HG02884 (cell line): Measurements from ENCODE around the gene MAMDC4.
"Not testable (repeated sequence)": the region's sequence is repeated elsewhere in the genome, so short reads cannot be mapped to it uniquely, and the experiment has no call there.

Experiments
- ATAC-seq: cut with Tn5 transposase; IDR thresholded peaks from one replicate; pipeline ENCODE4 v1.9.1; 2021; ENCODE audit warnings: mild to moderate bottlenecking, moderate library complexity; ENCODE audit not compliant: unreplicated experiment

Gene MAMDC4

DNA sequence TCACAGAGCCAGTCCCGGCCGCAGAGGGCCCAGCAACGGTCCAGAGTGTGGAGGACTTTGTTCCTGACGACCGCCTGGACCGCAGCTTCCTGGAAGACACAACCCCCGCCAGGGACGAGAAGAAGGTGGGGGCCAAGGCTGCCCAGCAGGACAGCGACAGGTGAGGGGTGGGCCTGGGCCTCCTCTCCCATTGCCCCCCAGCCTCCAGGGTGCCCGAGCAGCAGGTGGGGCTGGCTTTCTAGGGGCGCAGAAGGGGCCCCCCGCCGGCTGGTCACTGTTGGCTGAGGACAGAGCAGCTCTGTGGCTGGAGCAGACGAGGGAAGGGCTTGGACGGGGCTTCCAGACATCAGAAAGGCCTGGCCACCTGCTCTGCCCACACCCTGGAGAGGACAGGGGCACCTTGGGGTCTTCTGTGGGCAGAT, 14.3 kb upstream of the MAMDC4 start:
- not testable (repeated sequence) for ATAC-seq

DNA sequence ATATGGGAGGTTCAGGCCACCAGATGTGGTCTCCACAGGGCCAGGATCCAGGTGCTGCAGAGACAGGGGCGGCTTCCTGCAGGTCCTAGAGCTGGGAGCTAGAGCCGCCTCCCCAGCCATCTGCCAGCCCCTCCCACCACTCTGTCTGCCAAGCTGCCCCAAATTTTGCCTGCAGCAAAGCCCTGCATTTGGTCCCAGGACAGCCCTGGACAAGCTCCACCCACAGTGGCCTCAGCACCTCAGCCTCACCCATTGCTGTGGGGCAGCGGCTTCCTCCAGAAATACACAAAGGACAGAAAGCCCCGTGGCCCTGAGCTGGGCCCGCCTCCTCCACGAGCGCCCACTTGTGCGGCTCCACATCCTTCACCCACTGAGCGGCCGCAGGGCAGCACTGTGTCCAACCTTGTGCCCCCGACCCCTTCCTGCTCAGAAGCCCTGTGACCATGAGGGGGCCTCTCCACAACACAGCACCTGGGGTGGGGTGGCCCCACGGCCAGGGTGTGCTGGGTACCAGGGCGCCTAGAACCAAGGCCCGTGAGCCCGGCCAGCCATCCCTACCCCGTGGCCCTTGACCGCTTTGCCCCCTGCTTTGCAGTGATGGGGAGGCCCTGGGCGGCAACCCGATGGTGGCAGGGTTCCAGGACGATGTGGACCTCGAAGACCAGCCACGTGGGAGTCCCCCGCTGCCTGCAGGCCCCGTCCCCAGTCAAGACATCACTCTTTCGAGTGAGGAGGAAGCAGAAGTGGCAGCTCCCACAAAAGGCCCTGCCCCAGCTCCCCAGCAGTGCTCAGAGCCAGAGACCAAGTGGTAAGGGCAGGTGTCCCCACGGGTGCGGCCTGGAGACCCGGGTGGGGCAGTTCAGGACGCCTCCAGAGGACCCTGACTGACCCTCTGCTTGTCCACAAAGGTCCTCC, 13.6 kb upstream of the MAMDC4 start:
- no peak for ATAC-seq

DNA sequence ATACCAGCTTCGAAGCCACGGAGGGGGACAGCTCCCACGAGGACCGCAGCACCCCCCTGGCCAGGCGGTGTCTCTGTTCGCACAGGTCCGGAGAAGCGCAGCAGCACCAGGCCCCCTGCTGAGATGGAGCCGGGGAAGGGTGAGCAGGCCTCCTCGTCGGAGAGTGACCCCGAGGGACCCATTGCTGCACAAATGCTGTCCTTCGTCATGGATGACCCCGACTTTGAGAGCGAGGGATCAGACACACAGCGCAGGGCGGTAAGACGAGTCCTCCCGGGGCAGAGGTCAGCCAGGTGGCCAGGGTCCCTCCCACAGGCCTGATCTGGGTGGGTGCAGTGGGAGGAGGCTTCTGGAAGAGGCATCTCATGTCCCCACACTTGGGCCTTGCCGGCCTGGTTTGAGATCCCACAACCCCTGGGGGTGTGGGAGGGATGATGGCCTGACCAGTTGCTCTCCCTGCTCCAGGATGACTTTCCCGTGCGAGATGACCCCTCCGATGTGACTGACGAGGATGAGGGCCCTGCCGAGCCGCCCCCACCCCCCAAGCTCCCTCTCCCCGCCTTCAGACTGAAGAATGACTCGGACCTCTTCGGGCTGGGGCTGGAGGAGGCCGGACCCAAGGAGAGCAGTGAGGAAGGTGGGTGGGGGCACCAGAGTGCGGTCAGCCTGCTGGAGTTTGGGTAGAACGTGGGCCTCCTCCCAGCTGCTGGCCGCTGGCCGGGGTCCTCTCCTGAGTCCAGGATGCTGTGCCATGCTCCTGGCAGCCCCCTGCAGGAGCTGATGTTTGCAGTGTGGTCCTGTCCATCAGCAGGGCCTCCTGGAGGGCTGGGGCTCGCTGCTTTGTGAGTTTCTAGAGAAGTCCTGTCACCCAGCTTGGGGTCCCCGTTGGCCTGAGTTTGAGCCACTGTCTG, 12.7 kb upstream of the MAMDC4 start:
- no peak for ATAC-seq

DNA sequence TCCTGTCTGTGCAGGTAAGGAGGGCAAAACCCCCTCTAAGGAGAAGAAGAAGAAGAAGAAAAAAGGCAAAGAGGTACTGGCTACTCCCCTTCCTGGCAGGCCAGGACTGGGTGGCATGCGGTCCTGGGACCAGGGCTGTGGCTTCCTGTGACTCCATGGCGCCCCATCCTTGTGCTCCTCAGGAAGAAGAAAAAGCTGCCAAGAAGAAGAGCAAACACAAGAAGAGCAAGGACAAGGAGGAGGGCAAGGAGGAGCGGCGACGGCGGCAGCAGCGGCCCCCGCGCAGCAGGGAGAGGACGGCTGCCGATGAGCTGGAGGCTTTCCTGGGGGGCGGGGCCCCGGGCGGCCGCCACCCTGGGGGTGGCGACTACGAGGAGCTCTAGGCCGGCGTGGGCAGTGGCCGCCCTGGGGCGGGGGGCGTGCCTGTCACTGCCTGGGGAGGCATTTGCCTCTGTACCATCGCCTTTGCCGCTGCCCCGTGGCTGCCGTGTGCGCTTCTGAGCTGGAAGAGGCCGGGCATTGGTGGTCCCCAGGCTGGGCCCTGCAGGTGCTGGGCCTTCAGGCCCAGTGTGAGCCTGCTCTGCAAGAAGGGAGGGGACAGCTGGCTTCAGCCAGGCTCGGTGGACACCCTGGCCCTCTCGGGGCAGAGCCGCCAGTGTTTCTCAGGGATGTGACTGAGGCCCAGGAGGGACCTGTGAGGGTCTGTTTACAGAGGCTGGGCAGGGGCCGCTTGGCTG, 11.8 kb upstream of the MAMDC4 start:
- ATAC-seq = no peak

DNA sequence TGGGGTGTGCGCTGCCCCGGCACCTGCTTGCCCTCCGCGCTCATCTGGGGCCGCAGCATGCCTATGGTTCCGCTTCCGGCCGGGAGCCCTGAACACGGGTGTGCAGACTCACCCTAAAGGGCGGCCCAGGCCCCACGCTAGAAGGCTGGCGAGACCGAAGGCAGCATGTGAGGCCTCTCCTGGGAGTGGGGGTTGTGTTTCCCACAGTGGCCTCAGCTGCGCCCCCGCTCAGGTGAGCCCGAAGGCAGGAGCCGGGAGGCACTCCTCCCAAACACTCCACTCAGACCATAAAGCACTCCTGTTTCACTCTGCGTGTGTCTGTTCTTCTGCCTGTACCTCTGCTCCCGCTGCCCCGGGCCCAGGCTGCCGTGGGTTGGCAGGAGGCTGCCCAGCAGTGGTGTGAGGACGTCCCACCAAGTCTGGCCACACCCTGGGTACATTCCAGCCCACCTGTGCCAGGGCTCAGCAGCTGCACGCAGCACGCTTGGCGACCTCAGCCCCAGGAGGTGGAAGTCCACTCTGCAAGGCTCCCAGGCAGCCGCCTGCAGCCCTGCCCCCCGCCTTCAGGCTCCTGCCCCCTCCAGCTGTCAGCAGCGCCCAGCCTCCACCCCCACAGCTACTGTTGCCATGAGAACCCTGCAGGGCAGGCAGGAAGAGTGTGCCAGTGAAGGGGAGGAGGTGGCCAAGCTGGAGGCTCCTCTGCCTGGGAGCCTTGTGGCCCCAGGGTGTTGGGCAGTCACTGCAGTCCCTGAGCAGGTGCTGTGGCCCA, 11.1 kb upstream of the MAMDC4 start:
- no peak for ATAC-seq

DNA sequence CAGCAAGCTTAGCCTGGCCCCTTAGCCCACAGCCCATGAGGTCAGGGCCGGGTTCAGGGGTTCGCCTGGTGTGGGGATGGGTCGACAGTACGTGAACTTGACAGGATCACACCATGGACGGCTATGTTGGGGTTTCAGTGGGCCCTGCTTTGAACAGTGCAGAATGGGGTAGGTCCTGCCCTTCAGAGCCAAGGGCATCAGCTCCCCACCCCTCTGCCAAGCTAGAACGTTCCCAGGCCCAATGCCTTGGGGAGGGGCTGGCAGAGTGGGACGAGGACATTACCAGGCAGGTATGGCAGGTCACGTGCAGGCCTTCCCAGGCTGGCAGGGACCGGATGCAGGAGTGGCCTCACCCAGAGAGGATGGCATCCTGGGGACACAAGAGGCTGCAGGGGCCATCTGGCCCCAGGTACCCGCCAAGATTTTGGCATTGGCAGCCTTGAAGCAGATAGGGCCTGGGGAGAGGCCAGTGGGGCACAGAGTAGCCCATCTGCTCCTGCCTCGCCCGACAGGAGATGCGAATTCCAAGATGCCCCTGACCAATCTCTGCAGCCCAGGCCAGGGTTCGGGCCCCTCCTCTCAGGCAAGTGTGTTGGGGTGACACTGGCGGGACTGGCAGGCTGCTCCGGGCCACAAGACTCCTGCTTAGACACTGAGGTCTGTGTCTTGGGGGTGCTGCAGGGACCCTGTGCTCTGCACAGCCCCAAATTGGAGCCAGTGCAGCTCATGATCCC, 10.3 kb upstream of the MAMDC4 start:
- not testable (repeated sequence) for ATAC-seq

DNA sequence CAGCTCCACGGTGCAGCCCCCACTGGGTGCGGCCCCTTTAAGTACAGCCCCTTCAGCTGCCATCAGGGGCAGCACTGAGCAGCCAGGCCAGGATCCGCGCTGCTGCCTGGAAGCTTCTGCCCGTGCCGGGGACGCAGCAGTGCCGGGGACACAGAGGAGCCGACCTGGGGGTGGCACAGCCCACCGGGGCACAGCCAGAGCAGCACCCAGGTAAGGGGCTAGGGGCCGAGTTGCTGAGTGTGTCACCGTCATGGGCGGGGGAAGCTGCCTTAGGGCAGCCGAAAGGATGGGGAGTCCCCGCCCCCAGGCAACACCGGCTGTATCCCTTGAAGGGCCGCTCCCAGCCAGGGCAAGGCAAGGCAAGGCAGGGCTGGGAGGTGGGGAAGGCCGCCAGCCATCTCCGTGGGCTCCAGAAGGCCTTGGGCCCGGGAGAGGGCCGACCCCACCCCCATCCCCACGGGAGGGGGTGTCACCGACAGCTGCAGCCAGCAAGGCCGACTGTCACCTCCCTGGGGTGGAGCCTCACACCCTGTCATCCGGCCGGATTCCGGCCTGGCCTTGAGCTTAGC, 9.7 kb upstream of the MAMDC4 start, which contains the start of gene AJM1:
Gene AJM1, plus strand, starts transcription at position 99 of the 569 bp plus-strand sequence. CDS start 1,937 bp downstream, outside the sequence.
- ATAC-seq = peak; percentile 48

DNA sequence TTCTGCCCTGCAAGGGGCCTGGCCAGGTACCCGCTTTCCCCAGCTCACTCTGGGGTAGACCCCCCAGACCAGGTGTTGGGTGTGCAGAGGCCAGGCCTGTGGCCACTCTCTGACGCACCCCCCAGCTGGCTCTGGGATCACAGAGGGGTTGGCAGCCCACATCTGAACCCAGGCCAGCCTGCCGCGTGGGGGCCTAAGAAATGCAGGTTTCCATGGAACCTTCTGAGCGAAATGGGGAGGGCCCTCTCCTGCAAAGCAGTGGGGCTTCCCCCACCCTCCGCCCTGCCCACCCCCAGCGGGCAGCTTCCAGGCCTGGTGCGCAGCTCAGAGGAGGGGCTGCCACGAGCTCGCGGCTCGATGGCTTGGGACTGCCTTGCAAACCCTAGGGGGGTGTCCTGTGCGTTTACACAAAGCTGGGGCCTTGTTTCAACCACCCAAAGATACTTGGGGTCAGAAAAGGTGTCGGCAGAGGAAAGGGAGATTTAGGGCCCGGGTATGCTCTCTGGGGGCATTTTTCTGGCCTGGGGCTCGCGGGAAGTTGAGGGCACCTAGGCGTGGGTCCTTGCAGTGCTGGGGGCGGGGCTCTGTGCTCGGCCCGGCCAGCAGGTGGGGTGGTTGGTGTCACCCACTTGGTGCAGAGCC, 8.9 kb upstream of the MAMDC4 start:
- not testable (repeated sequence) for ATAC-seq

DNA sequence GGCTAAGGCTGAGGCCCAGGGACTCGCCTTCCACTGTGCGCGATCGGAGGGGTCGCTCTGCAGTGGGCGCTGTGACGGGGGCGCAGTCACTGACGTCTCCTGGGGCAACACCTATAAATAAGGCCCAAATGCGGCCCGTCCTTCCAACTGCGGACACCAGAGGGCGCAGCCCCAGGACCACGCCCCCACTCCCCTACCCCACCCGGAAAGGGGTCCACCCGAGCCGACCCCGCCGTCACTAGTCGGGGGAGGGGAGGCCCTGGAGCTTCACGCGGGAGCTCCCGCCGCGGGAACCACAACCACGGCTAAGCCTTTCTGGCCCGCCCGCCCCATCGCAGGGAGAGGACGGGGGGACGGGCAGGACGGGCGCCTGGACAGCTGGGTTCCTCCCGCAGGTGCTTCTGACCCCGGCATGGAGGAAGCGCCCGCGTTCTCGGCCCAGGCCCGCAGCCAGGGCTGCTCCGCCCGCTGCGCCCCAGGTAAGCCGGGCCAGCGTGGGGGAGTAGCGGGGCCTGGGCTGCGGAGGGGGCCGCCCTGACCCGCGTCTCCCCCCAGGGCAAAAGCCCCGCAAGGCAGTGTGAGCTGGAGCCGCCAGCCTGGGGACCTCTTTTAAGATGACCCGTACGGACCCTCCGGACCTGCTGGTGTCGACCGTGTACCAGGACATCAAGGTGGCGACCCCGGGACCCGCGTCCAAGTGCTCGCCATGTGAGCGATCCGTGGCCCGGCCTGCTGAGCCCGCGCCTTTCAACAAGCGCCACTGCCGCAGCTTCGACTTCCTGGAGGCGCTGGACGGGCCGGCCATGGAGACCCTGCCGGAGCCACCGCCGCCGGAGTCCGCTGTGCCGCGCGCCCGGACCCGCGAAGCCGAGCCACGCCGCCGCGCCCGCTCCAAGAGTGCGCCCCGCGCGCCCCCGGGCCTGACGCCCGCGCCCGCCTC, 8.1 kb upstream of the MAMDC4 start:
- not testable (repeated sequence) for ATAC-seq

DNA sequence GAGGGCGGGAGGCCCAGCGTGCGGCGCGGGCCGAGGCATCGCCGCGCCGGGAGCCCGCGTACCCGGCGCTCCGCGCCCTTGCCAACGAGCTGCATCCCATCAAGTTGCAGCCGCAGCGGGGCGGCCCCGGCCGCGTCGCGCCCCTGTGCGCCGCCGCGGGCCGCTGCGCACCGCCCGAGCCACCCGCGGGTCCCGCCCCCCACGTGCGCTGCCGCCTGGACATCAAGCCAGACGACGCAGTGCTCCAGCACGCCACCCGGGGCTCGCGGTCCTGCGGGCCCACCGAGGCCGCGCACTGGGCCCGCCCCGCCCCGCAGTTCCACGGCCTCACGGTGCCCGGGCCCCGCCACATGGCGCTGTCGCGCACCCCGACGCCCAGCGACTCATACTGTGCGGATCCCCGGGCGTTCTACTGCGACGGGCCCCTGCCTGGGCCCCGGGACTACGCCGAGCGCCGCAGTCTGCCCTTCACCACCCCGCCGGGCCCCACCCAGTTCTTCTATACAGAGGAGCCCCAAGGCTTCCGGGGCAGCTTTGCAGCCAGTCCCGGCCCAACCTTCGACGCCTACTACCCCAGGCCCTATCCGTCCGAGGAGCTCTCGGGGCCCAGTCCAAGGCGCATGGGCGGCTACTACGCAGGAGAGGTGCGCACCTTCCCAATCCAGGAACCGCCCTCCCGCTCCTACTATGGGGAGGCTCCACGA, 7.2 kb upstream of the MAMDC4 start:
- no peak for ATAC-seq

DNA sequence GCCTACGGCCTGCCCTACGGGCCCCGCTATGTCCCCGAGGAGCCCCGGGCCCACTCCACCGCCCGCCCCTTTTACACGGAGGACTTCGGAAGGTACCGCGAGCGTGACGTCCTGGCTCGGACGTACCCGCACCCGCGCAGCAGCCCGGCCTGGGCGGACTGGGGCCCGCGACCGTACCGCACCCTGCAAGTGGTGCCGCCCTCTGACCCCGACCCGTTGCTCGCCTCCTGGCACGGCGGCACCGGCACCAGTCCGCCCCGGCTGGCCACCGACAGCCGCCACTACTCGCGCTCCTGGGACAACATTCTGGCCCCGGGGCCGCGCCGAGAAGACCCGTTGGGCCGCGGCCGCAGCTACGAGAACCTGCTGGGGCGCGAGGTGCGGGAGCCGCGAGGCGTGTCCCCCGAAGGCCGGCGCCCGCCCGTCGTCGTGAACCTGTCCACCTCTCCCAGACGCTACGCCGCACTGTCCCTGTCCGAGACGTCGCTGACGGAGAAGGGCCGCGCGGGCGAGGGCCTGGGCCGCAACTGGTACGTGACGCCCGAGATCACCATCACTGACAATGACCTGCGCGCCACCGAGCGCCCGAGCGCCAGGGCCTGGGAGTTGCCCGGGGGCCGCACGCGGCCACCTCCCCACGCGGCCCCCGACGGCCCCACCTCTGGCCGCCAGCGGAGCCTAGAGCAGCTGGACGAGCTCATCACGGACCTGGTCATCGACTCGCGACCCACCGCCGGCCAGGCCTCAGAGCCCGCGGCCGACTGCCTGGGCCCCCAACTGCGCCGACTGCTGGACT, 6.5 kb upstream of the MAMDC4 start:
- ATAC-seq = no peak

DNA sequence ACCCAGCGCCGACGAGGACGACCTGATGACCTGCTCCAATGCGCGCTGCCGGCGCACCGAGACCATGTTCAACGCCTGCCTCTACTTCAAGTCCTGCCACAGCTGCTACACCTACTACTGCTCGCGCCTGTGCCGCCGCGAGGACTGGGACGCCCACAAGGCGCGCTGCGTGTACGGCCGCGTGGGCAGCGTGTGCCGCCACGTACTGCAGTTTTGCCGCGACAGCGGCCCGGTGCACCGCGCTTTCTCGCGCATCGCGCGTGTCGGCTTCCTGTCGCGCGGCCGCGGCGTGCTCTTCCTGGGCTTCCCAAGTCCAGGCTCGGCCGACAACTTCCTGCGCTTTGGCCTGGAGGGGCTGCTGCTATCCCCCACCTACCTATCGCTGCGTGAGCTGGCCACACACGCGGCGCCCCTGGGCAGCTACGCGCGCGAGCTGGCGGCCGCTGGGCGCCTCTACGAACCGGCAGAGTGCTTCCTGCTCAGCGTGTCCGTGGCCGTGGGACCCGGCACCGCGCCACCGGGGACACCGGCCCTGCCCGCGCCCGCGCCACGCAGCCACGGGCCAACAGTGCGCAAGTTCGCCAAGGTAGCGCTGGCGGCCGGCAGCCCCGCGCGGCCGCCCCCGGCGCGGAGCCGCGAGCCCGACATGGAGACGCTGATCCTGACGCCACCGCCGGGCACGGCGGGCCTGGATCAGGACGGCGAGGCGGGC, 5.6 kb upstream of the MAMDC4 start:
- no peak for ATAC-seq

DNA sequence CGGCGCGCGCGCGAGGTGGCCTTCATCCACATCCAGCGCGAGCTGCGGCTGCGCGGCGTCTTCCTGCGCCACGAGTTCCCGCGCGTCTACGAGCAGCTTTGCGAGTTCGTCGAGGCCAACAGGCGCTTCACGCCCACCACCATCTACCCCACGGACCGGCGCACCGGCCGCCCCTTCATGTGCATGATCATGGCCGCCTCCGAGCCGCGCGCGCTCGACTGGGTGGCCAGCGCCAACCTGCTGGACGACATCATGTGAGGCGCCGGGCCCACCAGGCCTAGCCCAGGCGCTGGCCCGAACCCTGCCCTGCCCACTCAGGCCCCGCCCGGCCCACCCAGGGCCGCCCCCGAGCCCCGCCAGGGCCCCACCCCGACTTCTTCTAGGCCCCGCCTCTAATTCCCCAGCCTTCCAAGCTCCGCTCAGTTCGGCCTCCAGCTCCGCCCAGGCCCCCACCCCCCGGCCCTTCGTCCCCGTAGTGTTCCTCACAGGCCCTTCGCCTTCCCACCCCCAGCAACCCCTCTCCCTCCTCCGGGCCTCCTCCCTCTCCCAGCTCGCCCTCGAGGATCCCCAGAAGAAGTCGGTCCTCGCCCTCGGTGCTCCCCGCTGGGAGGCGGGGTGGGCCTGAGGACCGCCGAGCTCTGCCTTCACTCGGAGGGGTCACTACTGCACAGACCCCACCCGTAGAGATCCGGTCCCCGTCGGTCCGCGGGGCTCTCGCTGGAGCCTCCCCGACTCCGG, 4.9 kb upstream of the MAMDC4 start:
- no peak for ATAC-seq

DNA sequence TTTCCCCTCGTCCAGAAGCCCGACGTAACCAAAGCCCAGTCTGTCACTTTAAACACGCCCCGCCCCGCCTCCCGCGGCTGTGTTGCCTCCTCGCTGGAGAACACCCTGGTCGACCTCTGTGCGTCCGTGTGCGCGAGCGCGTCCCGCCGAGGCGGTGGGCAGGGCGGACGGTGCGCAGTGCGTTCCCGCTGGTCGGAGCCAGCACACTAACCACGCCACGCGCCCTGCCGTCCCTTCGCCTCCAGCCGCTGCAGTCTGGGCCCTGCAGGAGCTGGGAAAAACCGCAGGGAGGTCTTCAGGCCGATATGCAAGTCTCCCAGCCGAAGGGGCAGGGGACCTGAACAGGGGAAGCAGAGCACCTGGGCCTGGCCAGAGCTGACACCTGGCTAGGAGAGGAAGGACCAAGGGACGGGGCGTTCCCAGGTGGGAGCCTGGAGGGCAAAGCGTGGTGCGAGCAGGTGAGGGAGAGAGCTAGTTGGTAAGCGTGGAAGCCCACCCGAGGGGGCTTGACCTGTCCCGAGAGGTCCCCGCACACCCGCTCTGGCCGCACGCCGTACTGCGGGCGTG, 4.2 kb upstream of the MAMDC4 start:
- ATAC-seq = no peak
